Ammon's horn (tissue), 1 donor: ENCODE data around the gene ERVV-1.
"Not testable (repeated sequence)": the region's sequence is repeated elsewhere in the genome, so short reads cannot be mapped to it uniquely, and the experiment has no call there.

ENCODE experiments used
- DNase-seq: peaks from one replicate; pipeline ENCODE4 v3.0.0-alpha.2; 2016; ENCODE audit warnings: low spot score

Gene ERVV-1, protein sequence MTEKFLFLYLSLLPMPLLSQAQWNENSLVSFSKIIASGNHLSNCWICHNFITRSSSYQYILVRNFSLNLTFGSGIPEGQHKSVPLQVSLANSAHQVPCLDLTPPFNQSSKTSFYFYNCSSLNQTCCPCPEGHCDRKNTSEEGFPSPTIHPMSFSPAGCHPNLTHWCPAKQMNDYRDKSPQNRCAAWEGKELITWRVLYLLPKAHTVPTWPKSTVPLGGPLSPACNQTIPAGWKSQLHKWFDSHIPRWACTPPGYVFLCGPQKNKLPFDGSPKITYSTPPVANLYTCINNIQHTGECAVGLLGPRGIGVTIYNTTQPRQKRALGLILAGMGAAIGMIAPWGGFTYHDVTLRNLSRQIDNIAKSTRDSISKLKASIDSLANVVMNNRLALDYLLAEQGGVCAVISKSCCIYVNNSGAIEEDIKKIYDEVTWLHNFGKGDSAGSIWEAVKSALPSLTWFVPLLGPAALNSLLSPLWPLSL

DNA sequence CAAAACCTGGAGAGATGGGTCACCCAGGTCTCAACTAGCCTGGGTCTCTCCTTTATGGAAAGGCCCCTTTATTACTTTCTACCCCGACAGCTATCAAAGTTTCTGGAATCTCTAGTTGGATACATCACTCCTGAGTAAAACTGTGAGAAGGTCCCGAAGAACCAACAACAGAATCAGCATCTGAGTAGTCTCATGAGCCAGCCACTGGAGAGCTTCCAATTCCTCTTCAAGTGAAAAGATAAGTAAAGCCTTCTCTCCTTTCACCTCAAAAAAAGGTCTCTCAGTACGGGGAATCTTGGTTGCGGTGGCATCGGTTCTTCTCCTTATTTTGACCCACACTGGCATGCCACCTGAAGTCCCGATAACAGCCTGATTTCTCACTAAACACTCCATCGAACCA is at the start of gene ERVV-1:
Gene ERVV-1, plus strand, starts transcription at position 301 of the 400 bp plus-strand sequence. CDS start 170 bp downstream, outside the sequence.
- no peak for DNase-seq

DNA sequence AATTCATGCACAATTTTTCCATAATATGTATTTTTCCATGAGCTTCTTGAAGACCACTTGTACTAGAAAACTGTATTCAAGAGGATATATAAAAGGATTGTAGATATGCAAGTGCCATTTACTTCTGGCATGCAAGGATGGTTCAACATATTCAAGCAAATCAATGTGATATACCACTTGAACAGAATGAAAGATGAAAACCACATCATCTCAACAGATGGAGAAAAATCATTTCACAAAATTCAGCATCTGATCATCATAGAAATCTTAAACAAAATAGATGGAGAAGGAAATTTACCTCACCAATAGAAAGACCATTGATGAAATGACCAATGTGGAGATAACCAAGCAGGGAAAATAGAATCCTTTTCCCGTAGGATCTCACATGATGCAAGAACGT is 45.9 kb upstream of the ERVV-1 start:
- no peak for DNase-seq

DNA sequence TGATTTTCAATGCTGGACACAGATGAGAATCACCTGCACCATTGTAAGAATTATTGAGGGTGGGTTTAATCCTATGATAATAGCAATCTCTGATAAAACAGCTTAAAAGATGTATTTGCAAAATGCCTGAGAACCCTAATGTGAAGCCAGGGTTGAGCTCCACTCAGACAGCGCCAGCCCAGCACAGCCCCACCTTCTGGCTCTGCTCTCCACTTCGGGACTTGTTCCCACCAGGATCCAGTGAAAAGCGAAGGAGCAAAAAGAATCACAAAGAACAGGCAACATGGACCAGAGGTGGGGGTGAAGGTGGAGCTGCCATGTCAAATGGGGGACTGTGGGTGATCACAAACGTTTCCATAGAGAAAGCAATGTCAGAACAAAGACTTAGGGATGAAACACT is 32.4 kb upstream of the ERVV-1 start:
- DNase-seq: no peak

DNA sequence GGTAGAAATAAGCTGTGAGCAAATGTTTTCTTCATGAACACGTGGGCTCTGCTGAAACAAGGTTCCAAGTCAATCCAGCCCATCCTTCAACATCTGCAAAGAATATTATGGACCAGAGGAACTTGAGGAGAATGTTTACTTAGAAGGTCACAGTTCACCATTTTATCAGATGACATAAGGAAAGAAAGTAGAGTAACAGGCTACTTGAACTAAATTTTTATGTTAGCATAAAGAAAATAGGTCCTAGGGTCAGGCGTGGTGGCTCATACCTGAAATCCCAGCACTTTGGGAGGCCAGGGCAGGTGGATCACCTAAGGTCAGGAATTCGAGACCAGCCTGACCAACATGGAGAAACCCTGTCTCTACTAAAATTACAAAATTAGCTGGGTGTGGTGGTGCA is 30.6 kb upstream of the ERVV-1 start:
- not testable (repeated sequence) for DNase-seq

DNA sequence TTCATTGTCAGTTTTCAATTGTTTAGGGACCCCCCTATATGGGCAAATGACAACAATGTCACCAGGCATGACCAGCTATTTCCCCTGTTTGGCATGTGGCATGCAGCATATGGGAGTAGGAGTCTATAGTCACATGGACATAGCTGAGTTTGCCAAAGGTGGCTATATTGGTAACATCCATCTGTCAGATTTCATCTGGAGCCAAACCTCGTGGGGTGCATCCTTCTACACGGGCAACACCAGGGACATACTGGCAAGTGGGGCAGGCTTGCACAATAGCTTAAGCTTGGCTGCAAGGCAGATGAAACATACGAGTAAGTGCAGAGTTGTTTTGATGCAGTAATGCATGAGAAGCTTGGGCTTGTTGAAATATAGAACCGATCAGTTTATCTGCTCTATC is 26.5 kb upstream of the ERVV-1 start:
- DNase-seq: peak; percentile 67

DNA sequence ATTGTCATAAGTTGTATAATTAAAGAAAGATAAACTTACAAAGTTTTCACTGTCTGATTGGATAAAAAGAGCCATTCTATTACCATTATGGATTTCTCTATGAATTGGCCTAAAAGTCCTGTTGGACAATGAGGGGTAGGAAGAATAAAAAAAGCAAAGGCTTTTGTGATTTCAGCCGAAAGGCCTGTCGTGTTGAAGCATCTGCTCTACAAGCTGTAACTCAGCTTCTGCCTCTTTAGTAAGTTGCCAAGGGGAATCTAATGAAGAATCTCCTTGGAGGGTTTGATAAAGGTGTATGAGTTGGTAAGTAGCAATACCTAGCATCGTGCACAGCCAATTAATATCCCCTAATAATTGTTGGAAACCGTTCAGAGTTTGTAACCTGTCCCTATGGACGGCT is 25.2 kb upstream of the ERVV-1 start:
- no peak for DNase-seq

DNA sequence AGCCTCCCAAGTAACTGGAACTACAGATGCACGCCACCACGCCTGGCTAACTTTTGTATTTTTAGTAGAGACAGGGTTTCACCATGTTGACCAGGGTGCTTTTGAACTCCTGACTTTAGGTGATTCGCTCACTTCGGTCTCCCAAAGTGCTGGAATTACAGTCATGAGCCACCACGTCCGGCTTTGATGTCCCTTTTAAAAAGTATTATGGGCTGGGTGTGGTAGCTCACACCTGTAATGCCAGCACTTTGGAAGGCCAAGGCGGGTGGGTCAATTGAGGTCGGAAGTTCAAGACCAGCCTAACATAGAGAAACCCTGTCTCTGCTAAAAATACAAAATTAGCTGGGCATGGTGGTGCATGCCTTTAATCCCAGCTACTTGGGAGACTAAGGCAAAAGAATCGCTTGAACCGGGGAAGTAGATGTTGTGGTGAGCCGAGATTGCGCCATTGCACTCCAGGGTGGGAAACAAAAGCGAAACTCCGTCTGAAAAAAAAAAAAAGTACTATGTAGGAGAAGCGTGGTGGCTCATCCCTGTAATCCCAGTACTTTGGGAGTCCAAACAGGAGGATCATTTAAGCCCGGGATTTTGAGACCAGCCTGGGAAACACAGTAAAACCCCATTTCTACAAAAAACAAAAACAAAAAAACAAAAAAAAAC is 22.8 kb upstream of the ERVV-1 start:
- DNase-seq: no peak

DNA sequence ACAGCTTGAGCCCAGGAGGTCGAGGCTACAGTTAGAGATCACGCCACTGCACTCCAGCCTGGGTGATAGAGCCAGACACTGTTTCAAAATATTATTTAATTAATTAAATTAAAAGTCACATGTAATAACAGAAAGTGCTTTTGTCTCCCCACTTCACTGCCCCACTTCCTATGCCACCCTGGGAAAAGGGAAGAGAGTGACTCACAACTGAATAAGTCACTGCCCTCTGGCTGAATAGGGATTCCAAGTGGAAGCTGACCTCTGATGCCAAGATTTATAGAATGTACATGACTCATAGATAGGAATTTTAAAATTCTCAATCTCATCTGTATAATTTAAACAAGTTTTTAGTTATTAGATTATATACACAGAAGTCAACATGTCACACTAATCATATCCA is 22.2 kb upstream of the ERVV-1 start:
- no peak for DNase-seq

DNA sequence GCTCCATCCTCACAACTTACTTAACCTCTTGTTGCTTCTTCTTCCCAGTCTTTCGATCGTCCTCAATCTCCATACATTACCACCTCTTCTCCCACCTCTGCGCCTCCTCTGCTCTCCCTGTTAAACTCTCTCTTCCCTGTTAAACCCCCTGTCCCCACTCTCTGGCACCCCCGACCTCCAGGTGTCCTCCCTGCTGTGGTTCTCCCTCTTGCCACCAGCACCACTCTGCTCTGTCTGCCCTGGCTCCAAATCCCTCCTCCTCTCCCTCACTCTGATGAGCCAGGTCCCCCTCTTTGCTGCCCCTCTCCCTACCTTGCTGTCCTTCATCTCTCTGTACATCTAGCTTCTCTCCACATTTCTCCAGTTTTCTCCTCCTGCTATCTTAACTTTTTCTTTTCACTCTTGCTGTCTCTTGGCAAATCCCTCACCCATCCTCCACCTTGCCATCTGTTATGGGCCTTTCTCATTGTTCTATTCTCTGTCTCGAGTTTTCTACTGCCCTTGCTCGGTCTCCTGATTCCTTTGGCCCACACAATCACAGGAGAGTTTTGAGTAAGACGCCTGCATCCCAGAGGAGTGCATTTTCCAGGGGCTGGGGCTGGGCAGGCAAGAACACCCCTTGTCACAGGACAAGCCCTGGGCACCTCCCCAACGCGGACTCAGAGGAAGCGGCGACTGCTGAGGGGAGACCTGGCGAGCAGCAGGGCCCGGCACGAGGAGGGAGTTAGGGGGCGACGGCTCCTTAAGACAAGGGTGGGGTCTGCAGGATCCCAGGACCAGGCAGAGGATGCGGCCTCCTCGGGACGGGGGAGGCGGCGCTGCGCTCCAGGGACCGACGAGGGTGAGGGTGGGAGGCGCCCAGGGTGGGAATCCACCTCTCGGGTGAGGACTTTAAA is 21.4 kb upstream of the ERVV-1 start:
- DNase-seq: no peak

DNA sequence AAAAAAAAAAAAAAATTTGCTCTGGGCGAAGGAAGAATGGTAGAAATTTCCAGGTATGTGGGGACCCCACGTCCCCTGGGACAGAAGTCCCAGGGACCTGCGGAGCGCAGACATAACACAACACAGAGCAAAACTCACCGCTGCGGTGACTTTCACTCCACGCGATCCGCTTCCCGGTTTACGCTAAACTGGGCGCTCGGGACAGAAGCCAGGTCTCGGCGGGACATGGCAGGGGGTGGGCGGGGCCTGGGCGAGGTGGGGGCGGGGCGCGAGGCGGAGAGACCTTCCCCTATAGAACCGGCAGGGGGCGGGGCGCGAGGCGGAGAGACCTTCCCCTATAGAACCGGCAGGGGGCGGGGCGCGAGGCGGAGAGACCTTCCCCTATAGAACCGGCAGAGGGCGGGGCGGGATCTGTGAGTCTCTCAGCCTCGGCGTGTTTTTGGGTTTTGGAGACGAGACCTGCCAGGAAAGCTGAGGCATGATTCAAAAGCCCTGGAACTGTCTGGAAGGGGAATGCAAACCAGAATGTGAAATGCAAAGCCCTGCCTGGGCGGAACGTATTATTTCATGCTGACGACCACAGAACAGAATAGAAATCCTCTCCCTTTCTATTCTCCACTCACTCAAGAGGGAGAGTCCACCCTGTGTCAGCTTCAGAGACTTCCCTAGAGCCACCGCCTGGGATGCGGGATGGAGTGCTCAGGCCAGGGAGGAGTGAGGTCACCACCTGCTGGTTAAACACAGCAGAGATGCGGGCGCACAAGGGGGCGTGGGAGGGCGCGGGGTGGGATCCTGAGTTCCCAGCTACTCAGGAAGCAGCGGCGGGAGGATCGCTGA is 20.2 kb upstream of the ERVV-1 start:
- DNase-seq: peak; percentile 61

DNA sequence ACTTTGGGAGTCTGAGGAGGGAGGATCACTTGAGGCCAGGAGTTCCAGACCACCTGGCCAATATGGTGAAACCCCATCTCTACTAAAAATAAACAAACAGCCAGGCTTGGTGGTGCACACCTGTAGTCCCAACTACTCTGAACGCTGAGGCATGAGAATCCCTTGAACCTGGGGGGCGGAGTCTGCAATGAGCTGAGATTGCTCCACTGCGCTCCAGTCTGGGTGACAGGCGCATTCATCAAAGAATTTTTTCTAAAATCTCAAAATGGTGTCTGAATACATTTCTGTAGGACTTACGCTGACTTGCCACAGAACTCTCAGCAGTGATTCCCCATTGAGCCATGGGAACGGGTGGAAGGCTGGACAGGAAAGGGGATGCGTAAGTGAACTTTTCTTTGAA is 18.0 kb upstream of the ERVV-1 start:
- DNase-seq: no peak

DNA sequence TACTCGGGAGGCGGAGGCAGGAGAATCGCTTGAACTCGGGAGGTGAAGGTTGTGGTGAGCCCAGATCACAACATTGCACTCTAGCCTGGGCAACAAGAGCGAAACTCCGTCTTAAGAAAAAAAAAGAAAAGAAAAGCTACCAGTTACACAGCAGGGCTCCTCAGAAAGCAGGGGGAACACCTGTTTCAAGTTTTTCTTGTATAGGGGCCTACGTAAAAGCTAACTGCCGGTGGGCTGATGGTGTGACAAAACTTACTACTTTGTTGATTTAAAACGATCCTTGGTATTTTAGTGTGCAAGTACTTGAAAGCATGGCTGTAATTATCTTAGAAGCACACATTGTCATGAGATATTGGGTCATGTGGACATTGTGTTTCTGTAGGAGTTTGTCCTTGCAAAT is 15.7 kb upstream of the ERVV-1 start:
- no peak for DNase-seq

DNA sequence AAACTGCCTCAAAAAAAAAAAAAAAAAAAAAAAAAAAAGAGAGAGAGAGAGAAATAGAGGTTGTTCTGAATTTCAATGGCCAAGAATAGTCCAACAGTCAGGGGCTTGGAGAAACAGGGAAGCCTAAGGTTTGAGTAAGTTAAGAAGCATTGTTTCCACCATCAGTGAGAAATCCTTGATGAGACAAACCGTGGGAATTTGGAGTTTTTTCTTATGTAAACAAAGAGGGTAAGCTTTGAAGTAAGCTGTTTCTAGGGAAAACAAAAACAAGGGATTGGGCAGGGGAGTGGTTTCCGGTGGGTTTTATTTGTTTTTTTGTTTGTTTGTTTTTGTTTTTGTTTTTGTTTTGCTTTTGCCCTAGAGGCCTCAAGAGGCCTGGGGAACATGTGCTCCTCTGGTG is 11.2 kb upstream of the ERVV-1 start:
- DNase-seq: no peak

DNA sequence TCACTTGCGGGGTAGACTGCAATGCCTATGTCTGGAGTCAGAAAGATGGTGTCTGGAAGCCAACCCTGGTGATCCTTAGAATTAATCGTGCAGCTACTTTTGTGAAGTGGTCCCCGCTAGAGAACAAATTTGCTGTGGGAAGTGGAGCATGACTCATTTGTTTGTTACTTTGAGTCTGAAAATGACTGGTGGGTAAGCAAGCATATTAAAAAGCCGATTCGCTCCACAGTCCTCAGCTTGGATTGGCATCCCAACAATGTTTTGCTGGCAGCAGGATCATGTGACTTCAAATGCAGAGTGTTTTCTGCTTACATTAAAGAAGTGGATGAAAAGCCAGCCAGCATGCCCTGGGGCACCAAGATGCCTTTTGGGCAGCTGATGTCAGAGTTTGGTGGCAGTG is 9.5 kb upstream of the ERVV-1 start:
- no peak for DNase-seq

DNA sequence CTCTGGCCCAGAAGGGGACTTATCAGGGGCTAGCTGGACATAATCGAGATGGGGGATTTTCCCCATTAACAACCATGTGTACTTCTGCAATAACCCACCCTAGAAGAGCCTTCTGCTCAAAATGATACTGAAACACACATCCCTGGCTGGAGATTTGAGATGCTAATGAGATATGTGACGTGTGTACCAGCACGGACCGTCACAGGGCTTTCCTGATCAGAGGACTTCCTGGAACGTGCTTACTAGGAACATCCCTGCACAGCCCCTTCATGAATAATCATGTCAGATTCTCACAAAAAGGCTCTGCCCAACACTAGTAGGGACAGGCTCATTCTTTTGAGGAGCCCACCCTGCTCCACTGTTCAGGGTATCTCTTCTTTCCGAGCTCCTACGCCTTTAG is 6.5 kb upstream of the ERVV-1 start:
- no peak for DNase-seq

DNA sequence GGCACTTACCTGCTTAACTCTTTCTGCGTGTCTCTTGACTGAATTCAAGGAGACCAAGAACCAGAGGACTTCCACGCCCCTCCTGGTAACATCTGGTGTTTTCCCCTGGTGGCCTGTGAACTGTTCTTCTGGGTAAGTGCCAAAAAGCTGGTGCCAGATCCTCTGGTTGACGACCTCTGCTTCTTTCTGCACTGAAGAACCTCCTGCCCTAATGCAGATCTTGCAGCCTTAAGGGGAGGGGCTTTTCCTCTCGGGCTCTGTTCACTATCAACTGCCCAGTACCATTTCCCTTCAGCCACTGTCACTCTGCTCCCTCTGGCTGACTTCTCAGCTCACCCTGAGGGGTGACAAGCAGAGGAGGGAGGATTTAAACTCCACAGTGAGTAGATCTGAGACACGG is 6.1 kb upstream of the ERVV-1 start:
- DNase-seq: no peak

DNA sequence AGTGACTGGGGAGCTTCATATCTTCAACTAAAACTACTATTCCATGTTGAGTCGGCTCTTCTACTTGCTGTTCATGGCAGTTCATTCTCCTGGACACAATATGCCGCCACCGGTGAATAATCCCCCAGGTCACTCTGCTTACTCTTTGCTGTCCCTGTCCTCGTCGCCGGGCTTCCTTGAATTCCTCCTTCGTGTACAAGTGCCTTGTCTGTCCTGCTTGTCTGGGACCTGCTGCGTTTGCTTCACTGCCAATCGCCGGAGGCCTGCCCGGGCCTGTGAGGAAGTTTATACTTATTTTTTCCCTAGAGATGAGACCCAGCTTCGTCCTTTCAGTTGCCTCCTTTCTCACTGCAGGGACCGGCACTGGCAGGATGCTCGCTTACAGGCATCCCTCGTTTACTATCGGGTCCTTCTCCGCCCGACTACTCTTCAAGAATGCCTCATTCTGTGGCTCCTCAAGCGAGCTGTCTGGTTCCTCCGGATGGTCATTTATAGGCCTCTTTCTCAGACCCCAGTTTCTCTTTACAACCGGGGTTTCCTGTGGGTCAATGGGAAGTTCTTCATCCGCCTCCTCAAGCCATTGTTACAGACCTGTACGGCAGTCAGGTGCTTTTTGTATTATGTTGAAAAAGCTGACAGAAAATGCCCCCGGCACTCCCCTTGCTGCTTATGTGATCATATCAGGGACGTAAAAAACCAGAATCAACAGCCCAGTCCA is 5.5 kb upstream of the ERVV-1 start:
- DNase-seq: no peak

DNA sequence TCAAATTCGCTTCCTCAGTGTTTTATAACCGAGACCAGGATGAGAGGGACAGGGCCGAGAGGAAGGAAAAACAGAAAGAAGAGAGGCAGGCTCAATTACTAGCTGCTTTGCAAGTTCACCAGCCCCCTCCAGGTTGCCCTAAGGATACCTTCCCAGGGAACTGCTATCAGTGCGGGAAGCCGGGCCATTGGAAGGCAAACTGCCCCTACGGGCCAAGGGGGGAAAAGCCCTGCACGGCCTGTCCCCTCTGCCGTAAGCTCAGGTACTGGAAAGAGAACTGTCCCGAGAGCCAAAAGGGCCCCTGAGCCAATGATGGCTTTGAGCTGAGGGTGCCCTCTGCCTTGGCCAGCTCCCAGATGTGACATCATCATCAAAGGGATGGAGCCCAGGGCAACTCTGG is 3.2 kb upstream of the ERVV-1 start:
- no peak for DNase-seq

DNA sequence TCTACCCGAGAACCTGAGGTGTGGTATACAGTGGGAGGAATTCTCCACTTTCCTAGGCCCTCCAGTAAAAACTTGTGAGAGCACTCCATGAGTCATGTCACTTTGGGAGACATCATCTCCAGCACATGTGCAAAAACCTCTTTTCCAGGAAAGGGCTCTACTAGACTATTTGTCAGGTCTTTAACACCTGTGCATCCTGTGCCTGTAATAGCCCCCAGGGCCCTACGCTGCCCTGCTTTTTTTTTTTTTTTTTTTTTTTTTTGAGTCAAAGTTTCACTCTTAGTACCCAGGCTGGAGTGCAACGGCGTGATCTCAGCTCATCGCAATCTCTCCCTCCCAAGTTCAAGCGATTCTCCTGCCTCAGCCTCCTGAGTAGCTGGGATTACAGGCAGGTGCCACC is 1.7 kb upstream of the ERVV-1 start:
- no peak for DNase-seq

DNA sequence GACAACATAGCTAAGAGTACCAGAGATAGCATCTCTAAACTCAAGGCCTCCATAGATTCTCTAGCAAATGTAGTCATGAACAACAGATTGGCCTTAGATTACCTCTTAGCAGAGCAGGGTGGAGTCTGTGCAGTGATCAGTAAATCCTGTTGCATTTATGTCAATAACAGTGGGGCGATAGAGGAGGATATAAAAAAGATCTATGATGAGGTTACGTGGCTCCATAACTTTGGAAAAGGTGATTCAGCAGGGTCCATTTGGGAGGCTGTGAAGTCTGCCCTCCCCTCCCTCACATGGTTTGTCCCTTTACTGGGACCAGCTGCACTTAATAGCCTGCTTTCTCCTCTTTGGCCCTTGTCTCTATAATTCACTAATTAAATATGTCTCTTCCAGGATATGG is 1.4 kb downstream of the ERVV-1 start:
- DNase-seq: no peak

DNA sequence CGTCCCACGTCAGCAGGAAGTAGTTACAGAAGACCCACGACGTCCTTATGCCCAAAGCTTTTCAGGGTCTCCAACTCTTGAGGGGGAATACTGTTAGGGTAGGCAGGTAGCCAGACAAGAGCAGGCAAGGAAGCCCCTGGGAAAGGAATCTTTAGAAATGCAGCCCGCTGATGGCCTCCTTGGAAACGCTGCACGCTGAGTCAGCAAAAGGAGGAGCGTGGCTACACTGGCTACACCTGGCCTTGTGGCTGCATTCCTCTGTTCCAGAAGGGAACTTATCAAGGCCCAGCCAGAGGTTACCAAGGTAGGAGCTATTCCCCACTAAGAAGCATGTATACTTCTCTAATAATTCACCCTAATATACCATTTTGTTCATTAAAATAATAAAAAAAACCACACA is 2.0 kb downstream of the ERVV-1 start:
- DNase-seq: no peak
